CD4-positive, alpha-beta T cell treated with Interferon alpha-2 for 1 hour (primary cell): ENCODE measurements around the gene TMEM167A.

Source experiments
- DNase-seq, 2 donors: peaks; one replicate each; pipeline ENCODE4 v3.0.0-alpha.2; 2020 to 2022

The TMEM167A gene

GRCh38 chr5:83076742-83077661, at the start of gene TMEM167A, which contains the start of gene XRCC4:
Gene TMEM167A, minus strand, starts transcription at chr5:83077394. Its CDS starts 71 bp downstream, at chr5:83077323.
Gene XRCC4, plus strand, starts transcription at chr5:83077547. Its CDS starts 27,373 bp downstream, at chr5:83104920.
- peak; percentile 96 for DNase-seq

GRCh38 chr5:83126501-83126900, 49.3 kb upstream of the TMEM167A start:
- DNase-seq: no peak

GRCh38 chr5:83125560-83125959, 48.4 kb upstream of the TMEM167A start:
- no peak for DNase-seq

GRCh38 chr5:83124593-83124992, 47.4 kb upstream of the TMEM167A start:
- no peak for DNase-seq

- no peak for DNase-seq
Observed at GRCh38 chr5:83118976-83119375, 41.8 kb upstream of the TMEM167A start.

GRCh38 chr5:83118471-83118870, 41.3 kb upstream of the TMEM167A start:
- no peak for DNase-seq

- no peak for DNase-seq
Observed at GRCh38 chr5:83115816-83116215, 38.6 kb upstream of the TMEM167A start.

GRCh38 chr5:83109380-83109779, 32.2 kb upstream of the TMEM167A start:
- no peak for DNase-seq

GRCh38 chr5:83107692-83108420, 30.7 kb upstream of the TMEM167A start:
- DNase-seq: no peak

GRCh38 chr5:83104021-83104420, 26.8 kb upstream of the TMEM167A start:
- DNase-seq: no peak

- no peak for DNase-seq
Observed at GRCh38 chr5:83102364-83102980, 25.3 kb upstream of the TMEM167A start.

- DNase-seq: no peak
Observed at GRCh38 chr5:83101514-83101913, 24.3 kb upstream of the TMEM167A start.

GRCh38 chr5:83099445-83099844, 22.3 kb upstream of the TMEM167A start:
- no peak for DNase-seq

- DNase-seq: no peak
Observed at GRCh38 chr5:83099001-83099400, 21.8 kb upstream of the TMEM167A start.

GRCh38 chr5:83097689-83098231, 20.6 kb upstream of the TMEM167A start:
- DNase-seq: no peak

GRCh38 chr5:83096660-83097339, 19.6 kb upstream of the TMEM167A start:
- no peak for DNase-seq

- no peak for DNase-seq
Observed at GRCh38 chr5:83095957-83096539, 18.9 kb upstream of the TMEM167A start.

GRCh38 chr5:83095163-83095956, 18.2 kb upstream of the TMEM167A start:
- DNase-seq: no peak

- DNase-seq: no peak
Observed at GRCh38 chr5:83093692-83094091, 16.5 kb upstream of the TMEM167A start.

- peak in 1 of 2 donors; percentile 11 for DNase-seq
Observed at GRCh38 chr5:83092619-83093018, 15.4 kb upstream of the TMEM167A start.

- no peak for DNase-seq
Observed at GRCh38 chr5:83090169-83090568, 13.0 kb upstream of the TMEM167A start.
